ENCODE measurements around the gene PIK3IP1.

DNA sequence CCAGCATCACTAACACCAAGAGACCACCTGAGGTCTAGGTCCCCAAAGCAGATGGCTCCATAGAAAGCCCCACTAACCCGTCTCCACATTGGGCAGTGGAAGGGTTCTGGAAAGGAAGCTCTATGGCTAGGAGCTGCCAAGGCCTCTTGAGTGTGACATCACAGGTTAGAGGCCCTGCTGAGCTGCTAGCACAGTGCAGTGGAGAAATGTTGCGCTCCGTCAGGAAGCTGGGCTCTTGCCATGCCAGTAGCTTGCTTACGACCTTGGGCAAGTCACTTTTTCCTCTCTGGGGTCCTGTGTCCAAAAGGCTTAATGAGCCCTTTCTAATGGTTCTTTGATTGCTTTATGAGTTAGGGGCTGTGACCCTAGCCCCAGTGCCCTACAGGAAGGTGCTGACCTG lies 10.6 kb downstream of the PIK3IP1 start:
- TF ChIP-seq SRF (IDR thresholded peaks at IDR 0.05; ENCODE audit: low read depth in 2 of 2, low read length in 2 of 2) (no peak), POLR2A (IDR thresholded peaks at IDR 0.05; ENCODE audit: low read depth, low read length) (no peak), SUZ12 (IDR thresholded peaks at IDR 0.05; ENCODE audit: unreplicated experiment) (no peak), POLR2AphosphoS5 (IDR thresholded peaks at IDR 0.05; ENCODE audit: low read length) (no peak), EP300 (IDR thresholded peaks at IDR 0.05; ENCODE audit: borderline replicate concordance in 1 of 2, control insufficient read depth in 1 of 2, low read depth in 2 of 2, low read length in 2 of 2) (no peak), GABPA (IDR thresholded peaks at IDR 0.05; ENCODE audit: low read depth) (no peak), SPI1 (IDR thresholded peaks at IDR 0.05; ENCODE audit: borderline replicate concordance, insufficient read depth, low read depth, low read length) (no peak), RFX5 (IDR thresholded peaks at IDR 0.05; ENCODE audit: low read depth, low read length) (no peak), YBX1 (IDR thresholded peaks at IDR 0.05) (no peak), SMC3 (IDR thresholded peaks at IDR 0.05; ENCODE audit: borderline replicate concordance, low read length) (no peak), CHD1 (IDR thresholded peaks at IDR 0.05; ENCODE audit: low read depth, low read length) (no peak)
- TF ChIP-seq, protein P1, sequence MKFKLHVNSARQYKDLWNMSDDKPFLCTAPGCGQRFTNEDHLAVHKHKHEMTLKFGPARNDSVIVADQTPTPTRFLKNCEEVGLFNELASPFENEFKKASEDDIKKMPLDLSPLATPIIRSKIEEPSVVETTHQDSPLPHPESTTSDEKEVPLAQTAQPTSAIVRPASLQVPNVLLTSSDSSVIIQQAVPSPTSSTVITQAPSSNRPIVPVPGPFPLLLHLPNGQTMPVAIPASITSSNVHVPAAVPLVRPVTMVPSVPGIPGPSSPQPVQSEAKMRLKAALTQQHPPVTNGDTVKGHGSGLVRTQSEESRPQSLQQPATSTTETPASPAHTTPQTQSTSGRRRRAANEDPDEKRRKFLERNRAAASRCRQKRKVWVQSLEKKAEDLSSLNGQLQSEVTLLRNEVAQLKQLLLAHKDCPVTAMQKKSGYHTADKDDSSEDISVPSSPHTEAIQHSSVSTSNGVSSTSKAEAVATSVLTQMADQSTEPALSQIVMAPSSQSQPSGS (IDR thresholded peaks at IDR 0.05; ENCODE audit: low read length), result no peak
- TF ChIP-seq, protein P2, sequence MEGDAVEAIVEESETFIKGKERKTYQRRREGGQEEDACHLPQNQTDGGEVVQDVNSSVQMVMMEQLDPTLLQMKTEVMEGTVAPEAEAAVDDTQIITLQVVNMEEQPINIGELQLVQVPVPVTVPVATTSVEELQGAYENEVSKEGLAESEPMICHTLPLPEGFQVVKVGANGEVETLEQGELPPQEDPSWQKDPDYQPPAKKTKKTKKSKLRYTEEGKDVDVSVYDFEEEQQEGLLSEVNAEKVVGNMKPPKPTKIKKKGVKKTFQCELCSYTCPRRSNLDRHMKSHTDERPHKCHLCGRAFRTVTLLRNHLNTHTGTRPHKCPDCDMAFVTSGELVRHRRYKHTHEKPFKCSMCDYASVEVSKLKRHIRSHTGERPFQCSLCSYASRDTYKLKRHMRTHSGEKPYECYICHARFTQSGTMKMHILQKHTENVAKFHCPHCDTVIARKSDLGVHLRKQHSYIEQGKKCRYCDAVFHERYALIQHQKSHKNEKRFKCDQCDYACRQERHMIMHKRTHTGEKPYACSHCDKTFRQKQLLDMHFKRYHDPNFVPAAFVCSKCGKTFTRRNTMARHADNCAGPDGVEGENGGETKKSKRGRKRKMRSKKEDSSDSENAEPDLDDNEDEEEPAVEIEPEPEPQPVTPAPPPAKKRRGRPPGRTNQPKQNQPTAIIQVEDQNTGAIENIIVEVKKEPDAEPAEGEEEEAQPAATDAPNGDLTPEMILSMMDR (IDR thresholded peaks at IDR 0.05 in 2 of 3, conservative IDR thresholded peaks at IDR 0.05 in 1 of 3; ENCODE audit: control insufficient read depth in 2 of 3, extremely low read depth in 1 of 3, insufficient read depth in 1 of 3, low read depth in 3 of 3, low read length in 3 of 3), result no peak

Data from GM12878 (cell line).